ENCODE measurements around the gene INAFM1.
"Not testable (repeated sequence)": the region's sequence is repeated elsewhere in the genome, so short reads cannot be mapped to it uniquely, and the experiment has no call there.

The INAFM1 gene

DNA sequence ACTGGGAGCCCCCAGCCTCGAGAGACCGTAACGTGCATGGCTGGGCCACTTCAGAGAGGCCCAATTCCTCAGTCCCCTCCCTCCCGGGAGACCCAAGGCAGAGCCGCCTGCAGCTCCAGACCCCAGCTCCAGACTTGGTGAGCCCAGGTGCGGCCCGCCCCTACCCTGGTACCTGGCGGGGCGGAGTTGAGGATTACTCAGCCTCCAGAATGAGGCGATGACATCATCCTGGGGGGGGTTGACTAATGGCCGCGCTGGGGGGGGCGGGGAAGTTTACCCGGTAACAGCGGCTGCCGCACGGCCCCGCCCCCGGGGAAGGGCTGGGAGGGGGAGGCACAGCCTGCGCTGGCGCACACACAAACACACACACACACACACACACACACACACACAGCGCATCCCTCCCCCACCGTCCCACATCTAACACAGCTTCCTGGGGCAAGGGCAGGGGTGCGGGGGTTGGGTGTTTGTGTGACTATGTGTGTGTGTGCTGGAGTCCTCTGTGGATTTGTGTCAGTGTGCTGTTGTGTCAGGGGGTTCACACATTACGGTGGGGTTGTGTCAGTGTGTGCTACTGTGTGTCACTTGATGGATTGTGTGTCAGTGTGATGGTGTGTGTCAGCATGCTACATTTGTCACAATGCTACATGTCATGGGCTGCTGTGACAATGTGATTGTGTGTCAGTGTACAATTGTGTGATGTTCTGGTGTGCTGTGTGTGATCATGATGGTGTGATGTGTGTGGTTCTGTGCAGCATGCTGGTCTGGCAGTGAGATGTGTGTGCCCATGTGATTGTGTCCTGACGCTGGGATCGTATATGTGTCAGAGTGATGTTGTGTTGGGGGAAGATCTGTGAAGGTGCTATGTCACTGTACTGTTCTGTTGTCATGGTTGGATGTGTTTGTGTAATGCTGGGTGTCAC, 33.4 kb upstream of the INAFM1 start:
- DNase-seq (ENCODE audit: low read depth in 3 of 3), result peak in 2 of 3 experiments; percentile 81 to 87

DNA sequence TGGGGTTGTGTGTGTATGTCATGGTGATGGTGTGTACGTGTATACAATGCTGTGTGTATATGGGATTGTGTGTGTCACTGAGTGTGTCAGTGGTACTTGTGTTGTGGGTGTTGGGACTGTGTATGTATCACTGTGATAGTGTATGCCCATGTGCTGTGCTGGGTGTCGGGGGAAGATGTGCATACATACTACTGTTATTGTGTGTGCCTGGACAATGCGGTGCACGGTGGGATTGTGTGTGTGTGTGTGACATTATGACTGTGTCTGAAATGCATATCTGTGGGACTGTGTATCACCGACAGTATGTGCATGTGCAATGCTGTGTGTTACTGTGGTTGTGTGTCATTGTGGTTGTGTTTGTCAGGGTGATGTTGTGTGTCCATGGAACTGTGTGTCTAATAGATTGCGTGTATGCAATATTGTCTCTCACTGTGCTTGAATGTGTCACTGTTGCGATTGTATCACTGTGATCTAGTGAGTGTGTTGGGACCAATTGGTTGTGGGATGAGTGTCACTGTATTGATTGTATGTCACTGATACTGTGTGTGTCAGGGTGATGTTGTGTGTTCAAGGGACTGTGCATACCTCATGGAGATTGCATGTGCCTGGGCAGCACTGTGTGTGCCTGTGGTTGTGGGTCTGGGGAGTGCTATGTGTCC, 32.6 kb upstream of the INAFM1 start:
- DNase-seq (ENCODE audit: low read depth in 3 of 3), result no peak

DNA sequence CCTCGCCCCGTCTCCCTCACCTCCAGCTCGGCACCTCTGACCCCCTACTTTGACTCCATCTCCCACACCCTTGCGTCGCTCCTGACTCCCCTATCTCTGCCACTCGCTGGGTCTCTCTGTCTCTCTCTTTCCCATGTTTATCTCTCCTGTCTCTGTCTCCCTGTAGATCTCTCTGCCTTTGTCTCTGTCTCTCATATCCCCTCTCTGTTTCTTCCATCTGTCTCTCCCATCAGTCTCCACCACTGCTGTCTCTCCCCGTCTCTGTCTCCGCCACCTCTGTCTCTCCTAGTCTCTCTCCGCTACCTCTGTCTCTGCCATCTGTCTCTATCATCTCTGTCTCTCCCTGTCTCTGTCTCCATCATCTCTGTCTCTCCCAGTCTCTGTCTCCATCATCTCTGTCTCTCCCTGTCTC, 31.3 kb upstream of the INAFM1 start:
- no peak for DNase-seq (ENCODE audit: low read depth in 3 of 3)

DNA sequence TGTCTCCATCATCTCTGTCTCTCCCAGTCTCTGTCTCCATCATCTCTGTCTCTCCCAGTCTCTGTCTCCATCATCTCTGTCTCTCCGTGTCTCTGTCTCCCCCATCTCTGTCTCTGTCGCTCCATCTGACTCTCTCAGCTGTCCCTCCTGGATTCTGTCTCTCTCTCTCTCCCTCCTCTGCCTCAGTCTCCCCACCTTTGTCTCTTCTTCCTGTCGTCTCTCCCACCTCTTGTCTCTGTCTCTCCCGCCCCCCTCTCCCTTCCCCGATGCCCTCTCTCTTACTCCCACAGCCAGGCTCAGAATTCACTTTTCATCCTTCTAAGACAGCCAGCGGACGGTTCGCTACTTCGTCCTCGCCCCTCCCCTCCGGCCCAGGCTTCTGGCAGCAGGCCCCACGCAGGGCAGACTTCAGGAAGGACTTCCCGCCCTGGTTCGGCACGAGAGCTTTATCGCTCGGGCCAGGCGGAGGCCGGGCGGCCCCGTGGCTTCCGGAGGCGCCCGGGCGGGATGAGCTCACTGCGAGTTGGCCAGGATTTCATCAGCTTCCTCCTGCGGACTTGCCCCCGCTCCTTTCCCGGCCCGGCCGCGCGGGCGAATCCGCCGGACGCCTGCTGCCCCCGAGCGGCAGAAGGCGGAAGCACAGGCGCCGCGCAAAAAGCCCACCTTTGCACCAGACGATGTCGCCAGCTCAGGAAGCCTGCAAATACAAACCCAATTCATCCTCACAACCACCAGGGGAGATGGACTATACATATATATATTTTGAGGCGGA, 30.7 kb upstream of the INAFM1 start:
- peak; percentile 80 to 86 (median 84) for DNase-seq (ENCODE audit: low read depth in 3 of 3)

DNA sequence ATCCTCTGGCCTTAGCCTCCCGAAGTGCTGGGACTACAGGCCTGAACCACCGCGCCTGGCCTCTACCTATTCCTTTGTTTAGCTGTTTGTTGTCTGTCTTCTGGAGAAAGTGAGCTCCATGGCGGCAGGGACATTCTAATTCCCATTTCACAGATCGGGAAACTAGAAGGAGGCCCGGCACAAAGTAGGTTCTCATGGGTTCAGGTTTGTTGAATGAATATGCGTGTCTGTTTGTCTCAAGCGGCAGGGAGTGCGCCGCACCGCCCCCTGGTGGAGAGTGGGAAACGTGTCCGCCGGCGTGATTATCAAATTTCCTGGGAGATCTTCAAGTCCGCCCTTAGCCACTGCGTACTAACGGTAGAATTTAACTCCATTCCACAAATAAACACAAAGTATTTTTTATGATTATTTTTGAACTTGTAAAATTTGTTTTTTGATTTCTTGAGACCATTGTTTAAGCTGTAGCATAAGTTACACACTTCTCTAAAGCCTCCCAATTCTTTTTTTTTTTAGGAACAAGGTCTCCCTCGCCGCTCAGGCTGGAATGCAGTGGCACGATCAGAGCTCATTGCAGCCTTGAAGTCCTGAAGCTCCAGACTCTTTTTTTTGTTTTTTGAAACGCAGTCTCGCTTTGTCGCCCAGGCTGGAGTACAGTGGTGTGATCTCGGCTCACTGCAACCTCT, 27.2 kb upstream of the INAFM1 start:
- DNase-seq (ENCODE audit: low read depth in 3 of 3), result peak in 1 of 3 experiments; percentile 70

DNA sequence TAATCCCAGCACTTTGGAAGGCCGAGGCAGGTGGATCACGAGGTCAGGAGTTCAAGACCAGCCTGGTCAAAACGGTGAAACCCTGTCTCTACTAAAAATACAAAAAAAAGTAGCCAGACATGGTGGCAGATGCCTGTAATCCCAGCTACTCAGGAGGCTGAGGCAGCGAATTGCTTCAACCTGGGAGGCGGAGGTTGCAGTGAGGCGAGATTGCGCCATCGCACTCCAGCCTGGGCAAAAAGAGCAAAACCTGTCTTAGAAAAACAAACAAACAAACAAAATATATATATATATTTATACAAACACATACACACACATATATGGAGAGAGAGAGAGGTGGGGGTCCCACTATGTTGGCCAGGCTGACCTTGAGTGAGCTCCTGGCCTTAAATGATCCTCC, 21.7 kb upstream of the INAFM1 start:
- DNase-seq (ENCODE audit: low read depth in 3 of 3), result not testable (repeated sequence)

DNA sequence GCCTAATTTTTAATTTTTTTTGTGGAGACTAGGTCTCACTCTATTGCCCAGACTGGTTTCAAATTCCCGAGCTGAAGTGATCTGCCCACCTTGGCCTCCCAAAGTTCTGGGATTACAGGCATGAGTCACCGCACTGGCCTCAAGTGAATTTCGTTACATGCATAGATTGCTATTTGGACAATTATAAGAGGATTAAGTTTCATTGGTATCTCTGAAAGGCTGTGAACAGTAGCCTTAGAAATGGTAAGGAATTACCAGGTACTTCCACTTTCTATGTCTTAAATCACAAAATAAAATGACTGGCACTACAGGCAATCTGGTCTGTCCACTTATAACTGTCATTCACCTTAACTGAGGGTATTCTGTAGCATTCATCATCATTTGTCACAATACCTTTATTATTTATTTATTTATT, 21.2 kb upstream of the INAFM1 start:
- DNase-seq (ENCODE audit: low read depth in 3 of 3), result no peak

DNA sequence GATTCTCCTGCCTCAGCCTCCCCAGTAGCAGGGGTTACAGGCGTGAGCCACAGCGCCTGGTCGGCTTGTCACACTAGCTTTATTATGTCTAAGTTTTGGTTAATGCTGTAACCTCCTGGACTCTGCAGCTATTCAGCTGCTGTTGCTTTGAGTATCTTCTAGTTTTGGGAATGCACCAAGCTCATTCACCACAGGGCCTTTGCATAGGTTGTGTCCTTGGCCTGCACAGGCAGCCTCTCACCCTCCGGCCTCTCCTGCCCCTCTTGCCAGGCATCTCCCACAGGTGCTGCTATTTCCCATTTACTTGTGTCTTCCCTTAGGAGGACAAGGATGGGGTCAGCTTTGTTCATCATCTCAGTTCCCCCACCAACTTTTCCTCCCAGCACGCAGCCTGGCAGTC, 20.7 kb upstream of the INAFM1 start:
- no peak for DNase-seq (ENCODE audit: low read depth in 3 of 3)

DNA sequence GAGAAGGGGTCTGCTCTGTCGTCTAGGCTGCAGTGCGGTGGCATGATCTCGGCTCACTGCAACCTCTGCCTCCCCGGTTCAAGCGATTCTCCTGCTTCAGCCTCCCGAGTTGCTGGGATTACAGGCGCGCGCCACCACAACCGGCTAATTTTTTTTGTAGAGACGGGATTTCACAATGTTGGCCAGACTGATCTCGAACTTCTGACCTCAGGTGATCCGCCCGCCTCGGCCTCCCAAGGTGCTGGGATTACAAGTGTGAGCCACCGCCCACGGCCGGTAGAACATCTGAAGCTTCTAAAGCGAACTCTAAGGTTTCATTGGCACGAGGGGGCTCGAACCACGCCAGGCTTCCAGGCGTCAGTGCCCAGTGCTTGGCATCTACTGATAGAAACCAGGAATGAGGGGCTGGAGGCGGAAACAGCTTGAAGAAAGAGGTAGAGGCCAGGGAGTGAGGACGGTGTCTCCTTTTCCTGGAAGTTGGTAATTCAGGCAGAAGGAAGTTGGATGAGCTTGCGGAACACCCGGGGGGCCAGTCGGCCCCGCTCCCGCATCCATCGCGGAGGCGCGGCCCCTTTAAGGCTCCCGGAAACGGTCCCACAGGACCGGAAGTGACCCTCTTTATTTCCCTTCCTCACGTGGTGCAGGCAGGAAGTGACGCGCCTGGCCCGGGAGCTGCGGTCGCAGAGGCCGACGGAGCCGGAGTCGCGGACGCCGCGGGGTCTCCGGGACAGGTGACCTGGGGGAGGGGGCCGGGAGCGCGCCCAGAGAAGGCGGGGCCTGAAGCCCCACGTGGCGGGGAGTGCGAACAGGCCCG, 18.6 kb upstream of the INAFM1 start, which contains the start of gene CCDC9:
TSS of gene CCDC9 (plus strand) at position 647 of the 814 bp plus-strand sequence. CDS start 1,876 bp downstream, outside the sequence.
- peak in 2 of 3 experiments; percentile 83 to 90 for DNase-seq (ENCODE audit: low read depth in 3 of 3)

DNA sequence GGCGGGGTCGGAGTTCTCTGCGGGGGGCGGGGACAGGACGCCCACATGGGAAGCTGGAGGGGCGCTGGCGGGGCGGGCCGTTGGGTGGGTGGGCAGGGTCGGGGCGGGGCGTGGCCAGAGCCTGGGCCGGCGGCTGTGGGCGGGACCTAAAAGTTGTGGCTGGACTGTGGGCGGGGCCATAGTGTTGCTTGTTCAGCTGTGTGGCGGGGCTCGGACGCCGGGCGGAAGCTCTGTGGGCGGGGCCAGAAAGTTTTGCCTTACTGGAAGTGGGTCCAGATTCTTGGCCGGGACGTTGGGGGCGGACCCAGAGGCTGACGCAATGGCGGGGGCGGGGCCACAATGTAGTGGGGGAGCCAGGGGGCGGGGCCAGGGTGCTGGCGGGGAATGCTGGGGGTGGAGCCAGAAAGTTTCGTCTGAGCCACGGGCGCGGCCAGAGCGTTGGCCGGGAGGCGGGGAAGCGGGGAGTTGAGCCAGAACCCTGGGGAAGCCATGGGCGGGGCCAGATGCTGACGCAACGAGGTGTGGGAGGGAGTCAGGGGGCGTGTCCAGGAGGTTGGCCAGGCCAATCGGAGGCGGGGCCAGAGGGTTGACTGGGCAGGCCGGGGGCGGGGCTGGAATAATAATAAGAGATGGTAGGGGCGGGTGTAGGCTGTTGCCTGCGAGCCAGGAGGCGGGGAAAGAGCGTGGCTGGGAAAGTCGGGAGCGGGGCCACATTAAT, 17.8 kb upstream of the INAFM1 start:
- peak; percentile 99 to 100 (median 100) for DNase-seq (ENCODE audit: low read depth in 3 of 3)

DNA sequence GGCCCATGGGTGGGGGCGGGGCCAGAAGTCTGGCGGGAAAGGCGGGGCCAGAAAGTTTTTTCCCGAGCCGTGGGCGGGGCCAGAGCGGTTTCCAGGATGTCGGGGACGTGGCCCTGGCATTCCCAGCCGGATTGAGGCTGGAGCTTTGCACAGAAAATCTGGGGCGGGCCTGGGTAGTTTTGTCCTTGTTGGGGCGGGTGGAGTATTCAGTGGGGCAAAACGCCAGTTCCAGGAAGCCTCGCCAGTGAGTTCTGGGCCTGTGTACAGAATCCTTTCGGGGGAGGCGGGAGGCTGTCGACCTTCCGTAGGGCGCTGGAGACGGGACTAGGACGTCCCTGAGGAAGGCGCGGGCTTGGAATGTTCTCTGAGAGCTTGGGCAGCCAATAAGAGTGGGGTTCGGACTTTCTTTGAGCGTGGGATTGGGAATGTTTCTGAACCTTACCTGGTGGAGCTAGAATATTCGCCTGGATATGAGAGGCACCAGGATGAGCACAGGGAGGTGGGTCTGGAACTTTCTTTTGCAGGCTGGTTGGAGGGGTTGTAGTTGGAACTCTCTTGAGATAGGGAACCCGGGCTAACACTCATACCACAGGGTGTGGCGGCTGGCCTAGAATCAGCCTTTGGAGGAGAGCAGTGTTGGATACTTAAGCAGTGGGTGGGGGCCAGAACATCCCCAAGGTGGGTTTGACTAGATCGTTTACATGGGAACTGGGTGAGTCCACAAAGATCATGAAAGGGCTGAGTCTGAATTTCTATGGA, 17.1 kb upstream of the INAFM1 start:
- no peak for DNase-seq (ENCODE audit: low read depth in 3 of 3)

DNA sequence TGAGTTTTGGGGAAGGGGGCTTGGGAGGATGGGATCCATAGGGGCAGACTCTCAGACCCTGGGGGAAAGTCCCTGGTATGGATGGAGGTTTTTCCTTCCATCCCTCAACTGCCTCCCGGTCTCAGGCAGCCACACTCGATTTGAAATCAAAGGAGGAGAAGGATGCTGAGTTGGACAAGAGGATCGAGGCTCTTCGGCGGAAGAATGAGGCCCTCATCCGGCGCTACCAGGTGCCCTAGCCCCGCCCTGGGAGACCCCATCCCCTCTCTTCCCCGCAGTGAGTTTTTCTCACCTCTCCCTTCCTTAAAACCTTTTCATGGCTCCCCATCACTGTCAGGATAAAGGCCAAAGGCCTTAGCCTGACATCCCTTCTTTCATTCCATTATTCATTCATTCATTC, 16.3 kb upstream of the INAFM1 start:
- no peak for DNase-seq (ENCODE audit: low read depth in 3 of 3)

DNA sequence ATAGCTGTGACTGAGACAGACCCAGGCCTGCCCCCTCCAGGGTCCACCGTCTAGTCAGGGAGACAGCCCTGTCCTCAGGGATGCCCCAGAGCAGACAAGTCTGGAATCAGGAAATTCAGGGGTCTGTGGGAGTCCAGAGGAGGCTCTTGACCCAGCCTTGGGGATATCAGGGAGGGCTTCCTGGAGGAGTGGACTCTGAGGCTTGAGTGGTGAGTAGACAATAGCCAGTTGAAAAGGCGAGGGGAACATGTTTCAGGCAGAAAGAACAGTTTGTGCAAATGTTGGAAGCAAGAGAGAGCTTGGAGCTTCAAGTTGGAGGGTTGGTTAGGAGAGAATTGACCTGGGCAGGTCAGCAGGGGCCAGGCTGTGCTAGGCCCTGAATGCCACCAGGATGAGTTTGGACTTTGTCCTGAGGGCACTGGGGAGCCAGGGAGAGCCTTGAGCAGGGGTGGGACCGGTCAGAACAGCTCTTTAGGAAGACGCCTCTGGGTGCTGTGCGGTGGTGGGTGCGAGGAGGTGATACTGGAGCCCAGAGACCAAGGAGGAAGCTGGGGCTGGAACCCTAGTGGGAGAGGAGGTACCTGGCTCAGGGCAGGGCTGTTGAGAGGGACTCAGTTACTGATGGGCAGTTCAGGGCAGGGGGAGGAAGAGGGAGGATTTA, 15.7 kb upstream of the INAFM1 start:
- no peak for DNase-seq (ENCODE audit: low read depth in 3 of 3)

DNA sequence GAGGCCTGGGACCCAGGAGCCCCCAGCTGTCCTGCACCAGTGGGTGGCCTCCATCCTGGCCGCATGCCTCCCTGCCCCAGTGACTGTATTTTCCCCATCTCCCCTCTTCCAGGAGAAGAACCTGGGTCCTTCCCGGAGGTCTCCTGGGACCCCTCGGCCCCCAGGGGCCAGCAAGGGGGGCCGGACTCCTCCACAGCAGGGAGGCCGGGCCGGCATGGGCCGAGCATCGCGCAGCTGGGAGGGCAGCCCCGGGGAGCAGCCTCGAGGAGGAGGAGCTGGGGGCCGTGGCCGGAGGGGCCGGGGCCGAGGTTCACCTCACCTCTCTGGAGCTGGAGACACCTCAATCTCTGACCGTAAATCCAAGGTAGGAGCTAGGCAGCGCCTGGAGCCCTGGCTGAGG, 14.2 kb upstream of the INAFM1 start:
- DNase-seq (ENCODE audit: low read depth in 3 of 3), result no peak

DNA sequence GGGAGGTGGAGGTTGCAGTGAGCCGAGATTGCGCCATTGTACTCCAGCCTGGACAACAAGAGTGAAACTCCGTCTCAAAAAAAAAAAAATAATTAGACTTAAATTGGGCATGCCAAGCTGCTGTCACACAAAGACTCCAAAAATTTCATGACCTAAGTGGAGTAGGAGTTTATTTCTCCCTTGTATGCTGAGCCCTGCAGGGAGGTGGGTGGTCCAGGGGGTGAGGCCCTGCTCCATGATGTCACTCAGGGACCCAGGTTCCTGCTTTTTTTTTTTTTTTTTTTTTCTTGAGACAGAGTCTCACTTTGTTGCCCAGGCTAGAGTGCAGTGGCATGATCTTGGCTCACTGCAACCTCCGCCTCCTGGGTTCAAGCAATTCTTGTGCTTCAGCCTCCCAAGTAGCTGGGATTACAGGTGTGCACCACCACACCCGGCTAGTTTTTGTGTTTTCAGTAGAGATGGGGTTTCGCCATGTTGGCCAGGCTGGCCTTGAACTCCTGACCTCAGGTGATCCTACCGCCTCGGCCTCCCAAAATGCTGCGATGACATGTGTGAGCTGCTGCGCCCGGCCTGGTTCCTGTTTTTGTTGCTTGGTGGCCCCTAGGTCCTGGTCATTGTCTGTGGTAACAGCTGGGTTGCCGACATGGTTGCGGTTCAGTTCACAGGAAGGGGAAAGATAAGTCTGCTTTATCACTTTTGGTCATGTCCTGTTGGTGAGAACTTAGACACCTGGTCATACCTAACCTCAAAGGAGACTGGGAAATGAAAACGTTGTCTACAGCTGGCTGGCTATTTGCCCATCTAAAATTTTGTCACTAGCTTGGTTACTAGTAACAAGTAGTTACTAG, 12.5 kb upstream of the INAFM1 start:
- DNase-seq (ENCODE audit: low read depth in 3 of 3), result not testable (repeated sequence)

DNA sequence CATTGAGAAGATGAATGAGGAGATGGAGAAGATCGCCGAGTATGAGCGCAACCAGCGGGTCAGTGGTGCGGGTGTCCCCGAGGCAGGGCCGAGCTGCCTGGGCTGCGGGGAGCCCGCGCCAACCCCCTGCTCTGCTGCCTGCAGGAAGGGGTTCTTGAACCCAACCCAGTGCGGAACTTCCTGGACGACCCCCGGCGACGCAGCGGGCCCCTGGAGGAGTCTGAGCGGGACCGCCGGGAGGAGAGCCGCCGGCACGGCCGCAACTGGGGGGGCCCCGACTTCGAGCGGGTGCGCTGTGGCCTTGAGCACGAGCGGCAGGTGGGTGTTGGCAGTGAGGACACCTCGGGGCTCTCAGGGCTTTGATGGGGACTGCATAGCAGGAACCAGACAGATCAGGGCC, 10.1 kb upstream of the INAFM1 start:
- no peak for DNase-seq (ENCODE audit: low read depth in 3 of 3)

DNA sequence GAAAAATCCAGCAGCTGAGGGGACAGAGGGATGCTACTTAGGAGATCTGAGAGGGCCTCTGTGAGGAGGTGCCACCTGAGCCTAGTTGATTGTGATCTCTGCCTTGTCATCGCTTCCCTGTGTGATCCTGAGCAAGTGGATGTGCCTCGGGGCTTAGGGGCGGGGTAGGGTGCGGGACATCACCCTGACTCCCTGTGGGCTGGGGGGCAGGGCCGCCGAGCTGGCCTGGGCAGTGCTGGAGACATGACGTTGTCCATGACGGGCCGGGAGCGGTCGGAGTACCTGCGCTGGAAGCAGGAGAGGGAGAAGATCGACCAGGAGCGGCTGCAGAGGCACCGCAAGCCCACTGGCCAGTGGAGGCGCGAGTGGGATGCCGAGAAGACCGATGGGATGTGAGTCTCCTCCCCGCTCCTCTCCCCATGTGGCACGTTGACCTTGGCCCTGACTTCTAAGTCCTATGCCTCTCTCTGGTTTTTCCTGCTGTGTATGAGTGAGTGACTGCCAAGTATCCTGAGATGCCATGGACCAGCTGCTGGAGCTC, 8.2 kb upstream of the INAFM1 start:
- no peak for DNase-seq (ENCODE audit: low read depth in 3 of 3)

Measured in stimulated activated CD4-positive, alpha-beta T cell treated with anti-CD3 and anti-CD28 coated beads, TNF-alpha, amount 100 ng/mL, for 4 hours (primary cell).